Inflammatory macrophage treated with lipopolysaccharide for 1 hour (primary cell): ENCODE results near the gene F10.
"Not testable (repeated sequence)": the region's sequence is repeated elsewhere in the genome, so short reads cannot be mapped to it uniquely, and the experiment has no call there.

ENCODE experiments used
- DNase-seq, 2 donors: peaks; one replicate each; pipeline ENCODE4 v3.0.0-alpha.2; 2020 to 2022

The F10 gene

GRCh38 chr13:113086991-113087922 lies 35.3 kb upstream of the F10 start:
- no peak for DNase-seq

GRCh38 chr13:113087923-113088690 lies 34.5 kb upstream of the F10 start:
- no peak for DNase-seq

GRCh38 chr13:113088691-113089020 lies 33.9 kb upstream of the F10 start:
- no peak for DNase-seq

- DNase-seq: no peak
Measured at GRCh38 chr13:113089693-113090414, 32.7 kb upstream of the F10 start.

DNA sequence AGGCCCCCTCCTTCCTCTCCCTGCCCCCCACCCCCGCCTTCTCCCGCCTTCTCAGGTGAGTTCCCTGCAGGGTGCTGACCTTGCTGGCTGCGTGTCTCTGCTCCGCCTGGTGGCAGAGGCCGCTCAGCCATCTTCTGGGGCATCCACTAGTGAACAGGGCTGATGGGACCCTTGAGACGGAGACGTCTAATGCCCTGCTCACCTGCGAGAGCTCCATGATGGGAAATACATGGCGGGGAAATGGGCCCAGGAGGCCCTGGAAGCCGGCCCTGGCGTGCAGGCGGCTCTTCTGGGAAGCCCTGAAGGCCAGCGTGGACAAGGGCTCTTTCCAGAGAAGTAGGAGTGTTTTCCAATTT lies 32.2 kb upstream of the F10 start:
- DNase-seq: no peak

DNA sequence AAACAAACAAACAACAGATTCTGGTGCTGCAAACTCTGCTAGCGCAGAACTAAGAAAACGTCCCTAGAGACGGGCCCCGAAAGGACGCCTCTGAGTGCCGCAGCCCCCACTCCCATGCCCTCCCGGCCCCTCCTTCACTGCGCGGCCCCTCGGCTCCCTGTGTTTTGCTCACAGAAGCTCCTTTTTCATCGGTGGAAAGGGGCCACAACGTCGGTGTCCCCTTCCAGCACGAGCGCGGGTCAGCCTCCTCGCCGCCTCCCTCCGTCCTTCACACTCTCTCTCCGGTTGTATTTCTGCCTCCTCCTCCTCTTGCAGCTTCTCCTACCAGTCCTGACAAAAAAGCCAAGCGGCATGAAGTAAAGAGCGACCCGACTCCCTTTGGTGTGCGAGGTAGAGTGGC lies 31.8 kb upstream of the F10 start:
- DNase-seq: no peak

- no peak for DNase-seq
Measured at GRCh38 chr13:113091211-113091771, 31.3 kb upstream of the F10 start.

DNA sequence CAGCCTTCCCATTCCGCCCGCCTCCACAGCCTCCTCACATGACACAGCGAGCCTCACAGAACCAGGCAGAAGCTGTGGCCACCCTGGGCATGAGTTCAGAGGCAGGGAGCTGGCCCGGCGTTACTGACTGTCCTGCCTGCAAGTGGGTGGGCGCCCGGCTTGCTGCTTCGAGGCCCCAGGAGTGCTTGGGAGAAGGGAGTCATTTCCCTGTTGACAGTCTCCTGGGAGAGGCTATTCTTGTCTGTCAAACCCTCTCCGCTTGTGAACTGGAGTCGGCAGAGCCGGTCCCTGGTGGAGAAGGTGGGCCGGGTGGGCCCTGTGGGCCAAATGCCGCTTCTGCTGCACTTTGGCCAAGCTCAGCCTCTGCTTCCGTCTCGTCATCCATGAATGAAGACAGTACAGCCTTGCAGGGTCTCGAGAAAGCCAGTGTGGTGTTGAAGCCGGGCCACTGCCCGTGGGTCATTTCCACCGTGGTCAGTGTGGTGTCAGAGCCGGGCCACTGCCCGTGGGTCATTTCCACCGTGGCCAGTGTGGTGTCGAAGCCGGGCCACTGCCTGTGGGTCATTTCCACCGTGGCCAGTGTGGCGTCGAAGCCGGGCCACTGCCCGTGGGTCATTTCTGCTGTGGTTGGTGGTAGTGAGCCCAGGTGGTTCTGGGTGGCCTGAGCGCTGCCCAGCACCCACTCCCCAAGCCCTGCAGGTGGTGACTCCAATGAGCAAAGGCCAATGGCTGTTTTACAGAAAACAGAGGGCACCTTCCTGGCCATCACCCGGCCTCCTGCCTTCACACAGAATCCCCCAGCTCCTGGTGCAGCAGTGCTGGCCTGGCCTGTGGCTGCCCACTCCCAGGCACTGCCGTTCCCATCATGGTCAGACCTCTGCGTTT lies 30.5 kb upstream of the F10 start:
- no peak for DNase-seq

DNA sequence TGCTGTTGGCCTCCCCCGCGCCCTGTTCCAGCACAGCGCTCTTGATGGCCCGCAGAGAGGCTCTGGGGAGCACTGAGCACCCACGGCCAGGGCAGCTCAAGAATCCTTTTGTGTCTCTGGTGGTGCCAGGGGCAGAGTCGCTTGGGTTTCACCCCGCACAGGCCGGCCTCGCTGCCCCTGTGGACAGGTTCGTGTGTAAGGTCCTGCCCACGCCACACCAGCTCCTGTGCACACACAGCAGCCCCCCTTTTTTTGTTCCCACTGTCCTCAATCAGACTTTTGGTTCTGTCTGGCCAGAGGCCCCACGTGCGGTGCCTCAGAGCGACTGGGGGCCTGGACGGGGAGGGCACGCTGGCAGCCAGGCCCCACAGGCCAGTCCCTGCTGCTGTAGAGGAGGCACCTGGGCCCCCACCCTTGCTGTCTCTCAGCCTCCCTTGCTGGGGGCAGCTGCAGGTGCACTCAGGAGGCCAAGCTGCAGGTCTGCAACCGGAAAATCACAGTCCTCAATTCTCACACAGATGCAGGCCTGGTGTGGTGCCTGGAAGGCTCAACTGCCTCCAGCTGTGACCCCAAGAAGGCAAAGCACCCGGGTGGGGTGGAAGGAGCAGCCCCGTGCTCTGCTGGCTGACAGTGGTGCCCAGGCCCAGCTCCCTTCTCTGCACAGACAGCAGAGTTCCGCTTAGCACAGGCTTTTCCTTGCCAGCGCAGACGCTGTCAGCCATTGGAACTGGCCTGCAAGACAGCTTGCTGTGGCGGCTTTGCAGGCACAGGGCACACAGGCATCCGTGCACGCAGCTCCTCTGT lies 29.6 kb upstream of the F10 start:
- DNase-seq: no peak

GRCh38 chr13:113093580-113094409 lies 28.8 kb upstream of the F10 start:
- no peak for DNase-seq

GRCh38 chr13:113094410-113094800 lies 28.2 kb upstream of the F10 start:
- no peak for DNase-seq

DNA sequence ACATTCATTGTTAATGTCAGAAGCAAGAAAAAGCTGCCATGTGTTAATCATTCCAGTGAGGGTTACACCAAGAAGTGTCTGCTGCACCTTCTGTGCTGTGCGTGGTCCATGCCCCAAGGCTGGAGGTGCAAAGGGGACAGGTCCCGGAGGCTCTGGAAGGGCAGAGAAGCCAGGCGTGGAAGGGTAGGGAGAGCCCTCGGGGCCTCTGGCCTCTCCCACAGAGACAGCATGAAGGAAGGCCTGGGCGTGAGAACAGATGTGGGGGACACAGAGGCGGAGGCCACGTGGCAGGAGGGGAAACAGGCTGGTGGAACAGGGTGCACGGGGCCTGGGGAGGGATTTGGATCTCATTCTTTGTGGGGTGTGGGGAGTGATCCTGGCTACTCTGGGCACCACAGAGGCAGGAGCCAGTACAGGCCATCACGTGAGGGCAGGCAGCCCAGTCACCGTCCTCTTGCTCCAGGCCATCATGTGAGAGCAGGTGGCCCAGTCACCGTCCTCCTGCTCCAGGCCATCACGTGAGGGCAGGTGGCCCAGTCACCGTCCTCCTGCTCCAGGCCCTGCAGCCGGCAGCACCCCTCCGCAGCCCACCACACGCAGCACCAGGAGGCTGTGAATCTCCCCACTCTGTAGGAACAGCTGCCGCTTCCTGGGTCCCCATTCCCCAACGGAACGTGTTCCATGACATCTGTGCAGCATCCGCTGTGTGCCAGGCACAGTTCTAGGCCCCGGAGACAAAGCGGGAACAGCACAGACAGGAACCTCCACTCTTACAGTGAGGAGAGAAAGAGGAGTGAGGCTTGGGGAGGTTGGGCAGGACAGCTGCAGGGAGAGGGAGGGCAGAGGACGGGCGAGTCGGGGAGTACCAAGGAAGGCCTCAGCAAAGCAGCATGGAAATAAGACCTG lies 27.2 kb upstream of the F10 start:
- DNase-seq: no peak

DNA sequence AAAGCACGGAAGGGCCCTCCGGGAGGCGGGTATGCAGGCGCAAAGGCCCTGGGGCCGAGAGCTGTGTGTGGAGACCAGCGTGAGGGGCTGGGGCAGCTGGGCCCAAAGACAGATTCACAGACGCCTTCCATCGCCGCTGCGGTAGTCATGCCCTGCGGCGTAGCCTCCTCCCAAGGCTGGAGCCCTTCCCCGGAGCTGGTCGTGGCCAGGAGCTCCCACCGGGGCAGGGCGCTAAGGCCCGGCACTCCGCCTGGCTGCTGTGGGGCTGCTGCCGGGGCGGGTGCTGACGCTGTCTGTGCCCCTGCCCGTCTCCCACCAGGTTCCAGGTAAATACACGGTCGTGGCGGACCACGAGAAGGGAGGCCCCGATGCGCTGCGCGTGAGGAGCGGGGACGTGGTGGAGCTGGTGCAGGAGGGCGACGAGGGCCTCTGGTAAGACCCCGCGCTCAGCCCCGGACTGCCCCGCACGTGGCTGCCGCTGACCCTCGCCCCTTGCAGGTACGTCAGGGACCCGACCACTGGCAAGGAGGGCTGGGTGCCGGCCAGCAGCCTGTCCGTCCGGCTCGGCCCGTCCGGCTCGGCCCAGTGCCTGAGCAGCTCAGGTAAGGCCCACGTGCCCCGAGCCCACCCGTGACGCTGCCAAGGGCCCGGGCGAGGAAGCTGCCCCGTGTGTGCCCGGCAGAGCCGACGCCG lies 26.4 kb upstream of the F10 start:
- DNase-seq: no peak

DNA sequence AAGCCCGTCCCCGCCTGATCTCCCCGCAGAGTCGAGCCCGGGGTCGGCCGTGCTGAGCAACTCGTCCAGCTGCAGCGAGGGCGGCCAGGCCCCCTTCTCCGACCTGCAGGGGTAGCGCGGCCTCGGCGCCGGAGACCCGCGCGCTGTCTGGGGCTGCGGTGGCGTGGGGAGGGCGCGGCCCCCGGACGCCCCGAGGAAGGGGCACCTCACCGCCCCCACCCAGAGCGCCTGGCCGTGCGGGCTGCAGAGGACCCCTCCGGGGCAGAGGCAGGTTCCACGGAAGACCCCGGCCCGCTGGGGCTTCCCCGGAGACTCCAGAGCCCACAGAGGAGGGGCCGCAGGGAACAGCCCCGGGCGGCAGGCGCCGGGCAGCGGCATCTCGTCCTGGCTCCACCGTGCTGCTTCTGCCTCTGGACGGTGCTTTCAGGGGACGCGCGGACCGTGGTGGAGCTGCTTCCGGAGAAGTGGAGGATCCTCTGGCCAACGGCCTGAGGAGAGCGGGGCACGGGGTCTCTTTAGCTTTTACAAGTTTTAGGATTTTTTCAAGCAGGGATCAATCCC lies 25.8 kb upstream of the F10 start:
- DNase-seq: no peak

DNA sequence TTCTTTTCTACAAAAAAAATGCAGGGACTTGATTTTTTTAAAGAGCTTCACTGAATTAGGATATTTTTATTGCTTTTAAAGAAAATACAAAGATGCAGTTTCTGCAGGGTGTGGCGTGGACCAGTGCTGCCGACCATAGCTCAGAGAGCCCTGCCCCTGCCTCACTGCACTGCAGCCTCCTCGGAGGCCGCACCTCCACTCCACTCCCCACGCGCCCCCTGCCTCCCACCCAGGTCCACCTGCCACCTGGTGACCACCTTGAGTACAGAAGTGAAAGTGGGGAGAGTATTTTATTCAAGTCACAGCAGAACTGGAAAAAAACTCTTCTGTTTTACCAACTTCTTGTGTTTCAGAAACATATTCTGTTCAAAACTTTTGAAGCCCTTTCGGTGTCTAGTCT lies 24.9 kb upstream of the F10 start:
- no peak for DNase-seq

DNA sequence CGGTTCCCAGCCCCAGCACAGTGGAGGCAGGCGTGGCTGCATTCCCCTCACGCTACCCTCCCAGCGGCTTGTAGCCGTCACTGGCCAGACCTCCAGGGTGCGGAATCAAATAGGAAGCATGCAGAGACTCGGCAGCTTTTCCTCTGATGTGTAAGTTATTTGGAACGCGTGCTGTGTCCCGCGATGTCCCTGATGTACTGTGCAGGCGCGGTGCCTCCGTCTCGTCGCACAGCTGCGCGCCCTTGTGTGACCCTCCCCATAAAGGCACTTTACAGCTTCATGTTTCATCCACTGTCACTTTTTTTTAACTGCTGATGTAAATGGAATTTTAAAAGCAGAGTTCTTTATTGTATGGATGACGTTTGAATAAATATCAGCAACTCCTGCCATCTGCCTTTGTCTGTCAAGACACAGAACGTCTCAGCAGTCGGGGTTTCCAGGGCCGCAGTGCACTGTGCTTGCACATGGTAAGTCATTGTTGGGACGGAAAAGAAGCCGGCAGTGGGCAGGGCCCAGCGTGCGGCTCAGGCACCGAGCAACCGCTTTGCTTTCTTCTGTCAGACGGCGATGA lies 24.4 kb upstream of the F10 start:
- no peak for DNase-seq

DNA sequence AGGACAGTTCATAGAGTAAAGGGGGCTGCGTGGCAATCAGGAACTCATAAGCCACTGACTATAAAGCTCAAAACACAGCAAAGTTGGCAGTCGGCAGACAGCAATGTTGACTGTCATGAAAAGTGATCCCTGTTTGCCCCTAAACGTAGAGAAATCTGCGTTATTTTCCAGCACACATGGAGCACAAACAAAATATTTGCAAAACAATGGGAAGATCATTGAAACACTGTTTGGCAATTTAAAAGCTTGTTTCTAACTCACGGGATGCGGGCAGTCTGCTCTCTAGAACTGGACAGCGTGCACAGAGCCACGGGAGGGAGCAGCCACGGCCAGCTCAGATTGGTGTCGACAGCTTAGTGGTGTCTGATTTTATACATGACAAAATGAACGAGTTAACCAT lies 23.5 kb upstream of the F10 start:
- no peak for DNase-seq

DNA sequence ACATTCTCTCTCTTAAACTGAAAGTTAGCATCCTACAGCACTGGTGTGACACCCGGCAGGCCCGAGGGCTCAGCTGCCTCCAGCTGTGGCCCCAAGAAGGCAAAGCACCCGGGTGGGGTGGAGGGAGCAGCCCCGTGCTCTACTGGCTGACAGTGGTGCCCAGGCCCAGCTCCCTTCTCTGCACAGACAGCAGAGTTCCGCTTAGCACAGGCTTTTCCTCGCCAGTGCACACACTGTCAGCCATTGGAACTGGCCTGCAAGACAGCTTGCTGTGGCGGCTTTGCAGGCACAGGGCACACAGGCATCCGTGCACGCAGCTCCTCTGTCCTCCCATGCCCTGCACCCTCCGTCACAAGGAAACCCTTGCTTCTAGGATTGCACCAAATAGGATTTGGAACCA lies 20.3 kb upstream of the F10 start:
- DNase-seq: not testable (repeated sequence)
